ENCODE results near the gene DACH1. TPM values are rescaled to one million over a fixed set of nuclear protein-coding genes. Genes with fewer than 3 reads are reported as not detected.

Gene DACH1
- polyA plus RNA-seq, 3 donors, result 101 to 114 (median 109) TPM

DNA sequence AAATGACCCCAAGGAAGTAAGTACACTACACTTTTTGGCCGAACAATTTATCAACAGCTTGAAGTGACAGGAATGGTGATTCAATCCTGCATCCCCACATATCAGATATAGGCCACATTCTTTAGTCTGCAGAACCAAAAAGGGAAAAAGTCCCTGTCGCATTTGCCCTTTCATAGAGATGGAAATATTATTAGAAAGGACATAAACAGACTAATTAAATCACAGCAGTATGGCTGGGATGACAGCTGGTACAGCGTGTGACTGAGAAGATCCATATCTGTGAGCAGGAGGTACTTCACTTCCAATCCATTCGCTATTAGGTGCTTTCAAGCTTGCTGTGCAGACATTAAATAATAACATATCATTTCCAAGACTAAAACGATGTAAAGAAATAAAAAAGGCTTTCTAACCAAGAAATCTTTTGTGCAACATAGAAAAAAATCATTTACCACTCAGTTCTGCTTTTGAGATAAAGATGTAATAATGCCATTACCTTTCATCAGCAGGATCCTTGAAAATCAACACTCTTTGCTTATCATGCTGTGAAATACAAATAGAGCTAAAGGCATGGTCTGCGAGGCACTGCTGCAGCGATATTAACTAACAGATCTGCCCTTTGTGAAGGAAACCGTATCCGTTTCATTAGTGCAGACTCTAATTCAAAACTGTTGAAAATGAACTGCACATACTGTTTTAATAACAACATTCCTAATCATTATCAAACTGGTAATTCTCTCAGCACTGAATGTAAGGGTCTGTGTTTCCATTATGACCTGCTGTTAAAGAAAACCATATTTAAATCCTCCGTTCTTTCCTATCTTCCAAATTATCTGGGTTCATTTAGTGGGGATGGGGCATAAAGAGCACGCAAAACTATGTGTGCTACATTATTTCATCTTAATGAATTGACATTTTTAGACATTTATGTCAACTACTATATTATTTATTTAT is 245.6 kb downstream of the DACH1 start:
- DNase-seq (ENCODE audit: extremely low read depth in 1 of 11, low read depth in 9 of 11, low spot score in 4 of 11), result no peak

DNA sequence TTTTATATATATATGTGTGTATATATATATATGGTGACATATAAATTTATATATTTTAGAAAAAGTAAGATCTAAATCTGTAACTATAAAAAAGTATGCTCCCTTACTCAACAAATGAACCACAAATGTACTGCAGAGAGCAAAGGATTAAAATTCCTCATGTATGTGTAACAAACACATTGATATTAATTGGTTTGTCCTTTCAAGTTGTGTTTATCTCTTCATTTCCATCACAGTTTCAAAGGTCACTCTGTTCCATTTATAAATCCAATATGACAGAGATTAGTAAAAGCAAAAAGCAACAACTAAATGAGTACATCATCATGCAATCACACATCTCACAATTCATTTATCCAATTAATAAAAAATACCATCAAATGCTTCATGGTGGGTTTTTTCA is 247.9 kb downstream of the DACH1 start:
- DNase-seq (ENCODE audit: extremely low read depth in 1 of 11, low read depth in 9 of 11, low spot score in 4 of 11), result no peak

DNA sequence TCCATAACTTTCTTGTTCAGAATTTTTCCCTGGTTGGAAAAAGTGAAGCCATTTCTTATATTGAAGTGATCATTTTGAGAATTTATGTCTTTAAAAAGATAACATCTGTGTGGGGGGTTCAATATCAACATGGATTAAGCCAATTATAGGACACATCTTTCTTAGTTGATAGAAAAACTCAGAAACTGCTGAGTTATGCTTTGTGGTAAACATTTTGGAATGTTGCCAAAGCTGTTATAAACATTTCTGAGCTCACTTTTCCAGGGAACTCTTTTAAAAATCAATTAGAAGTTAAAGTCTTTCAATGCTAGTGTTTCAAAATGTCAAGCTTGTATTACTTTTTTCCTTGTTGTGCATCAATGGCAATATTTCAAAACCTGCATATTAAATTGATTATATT is 248.8 kb downstream of the DACH1 start:
- no peak for DNase-seq (ENCODE audit: extremely low read depth in 1 of 11, low read depth in 9 of 11, low spot score in 4 of 11)

DNA sequence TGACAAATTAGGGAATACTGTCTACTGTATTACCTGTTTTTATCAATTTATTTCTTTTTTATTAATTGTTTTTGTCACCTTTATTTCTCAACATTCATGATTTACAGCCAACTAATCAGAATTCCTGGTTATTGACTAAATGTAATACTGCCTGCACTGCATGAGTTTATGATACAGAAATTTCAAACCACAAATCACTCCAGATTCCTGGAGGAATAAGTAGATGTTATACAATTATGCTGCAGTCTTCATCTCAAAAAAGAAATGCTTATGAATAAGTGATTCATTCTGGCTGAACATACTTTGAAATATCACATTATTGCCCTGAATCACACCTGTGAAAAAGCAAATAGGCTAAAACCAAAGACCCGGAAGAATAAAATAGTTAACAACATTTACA is 249.7 kb downstream of the DACH1 start:
- DNase-seq (ENCODE audit: extremely low read depth in 1 of 11, low read depth in 9 of 11, low spot score in 4 of 11), result no peak

DNA sequence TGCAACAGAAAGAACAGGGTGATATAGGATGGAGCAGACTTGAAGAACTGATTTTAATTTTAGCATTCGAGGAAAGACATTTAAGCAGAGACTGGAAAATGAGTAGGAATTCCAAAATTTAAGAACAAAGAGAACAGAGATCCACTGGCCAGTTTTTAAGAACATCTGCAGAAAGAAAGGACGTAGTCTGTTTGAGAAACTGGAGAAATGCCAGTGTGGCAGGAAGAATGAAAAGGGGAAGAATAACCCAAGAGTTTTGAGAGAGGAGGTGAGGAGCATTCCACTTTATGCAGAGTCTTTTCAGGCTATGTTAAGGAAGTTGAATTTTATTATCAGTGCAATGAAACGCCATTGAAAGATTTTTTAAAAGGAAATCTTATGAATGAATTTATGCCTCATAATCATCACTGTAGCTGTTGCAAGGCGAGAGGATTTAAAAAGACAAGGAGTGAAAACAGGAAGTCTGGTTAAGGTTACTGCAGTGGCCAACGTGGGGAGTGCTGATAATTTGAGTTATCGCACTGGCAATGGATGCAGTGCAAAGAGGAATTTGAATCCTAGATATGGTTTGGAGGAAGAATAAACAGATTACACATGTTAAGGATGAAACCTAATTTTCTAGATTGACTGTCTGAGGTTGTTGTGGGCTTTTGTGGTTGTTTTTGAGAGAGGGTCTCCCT is 253.8 kb downstream of the DACH1 start:
- DNase-seq (ENCODE audit: extremely low read depth in 1 of 11, low read depth in 9 of 11, low spot score in 4 of 11), result no peak

DNA sequence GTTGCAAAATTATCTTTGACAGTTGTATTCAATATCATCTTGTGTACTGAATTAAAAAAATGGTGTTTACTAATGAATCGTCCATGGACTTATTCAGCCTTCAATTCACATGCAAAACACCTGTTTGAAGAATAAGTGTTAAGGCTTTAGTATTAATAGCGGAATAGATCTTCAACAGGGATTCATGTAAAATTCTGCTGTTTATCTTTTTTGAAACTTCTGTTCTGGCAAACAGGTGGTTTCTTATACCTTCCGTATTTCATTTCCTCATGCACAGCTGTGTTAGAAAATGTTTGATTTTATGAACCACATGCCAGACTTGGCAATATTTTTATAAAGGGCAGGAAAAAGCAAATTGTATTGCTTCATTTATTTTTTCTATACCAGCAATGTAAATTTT is 255.7 kb downstream of the DACH1 start:
- DNase-seq (ENCODE audit: extremely low read depth in 1 of 11, low read depth in 9 of 11, low spot score in 4 of 11), result no peak

DNA sequence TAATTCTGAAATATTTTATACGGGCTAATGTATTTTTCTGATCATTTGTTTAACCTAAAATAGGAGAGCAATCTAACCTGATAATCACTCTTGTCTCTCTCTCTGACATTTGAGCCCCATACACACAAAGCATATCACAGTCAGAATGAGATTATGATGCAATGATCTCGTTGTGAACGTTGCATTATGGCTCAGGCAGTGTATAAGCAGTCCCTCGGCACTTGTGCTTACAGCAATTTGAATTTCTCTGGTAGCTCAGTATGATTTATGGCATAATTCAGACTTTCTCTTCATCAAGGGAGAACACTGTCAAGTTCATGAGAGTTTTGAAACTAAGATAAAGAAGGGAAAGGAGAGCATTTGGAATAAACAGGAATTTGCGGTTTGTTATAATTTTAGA is 256.1 kb downstream of the DACH1 start:
- no peak for DNase-seq (ENCODE audit: extremely low read depth in 1 of 11, low read depth in 9 of 11, low spot score in 4 of 11)

DNA sequence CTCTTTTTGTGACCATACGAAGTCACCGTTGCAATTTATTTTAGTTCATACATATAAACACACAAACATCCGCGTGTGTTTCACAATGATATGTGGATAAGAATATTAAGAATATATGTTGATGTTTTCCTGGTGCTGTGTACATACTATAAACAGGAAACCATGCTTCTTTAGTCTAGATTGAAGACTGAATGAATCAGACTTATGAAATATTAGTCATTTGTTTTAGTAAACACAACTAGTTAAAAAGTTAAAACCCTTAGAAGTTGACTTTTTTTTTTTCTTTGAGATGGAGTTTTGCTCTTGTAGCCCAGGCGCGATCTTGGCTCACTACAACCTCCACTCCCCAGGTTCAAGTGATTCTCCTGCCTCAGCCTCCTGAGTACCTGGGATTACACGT is 257.7 kb downstream of the DACH1 start:
- DNase-seq (ENCODE audit: extremely low read depth in 1 of 11, low read depth in 9 of 11, low spot score in 4 of 11), result no peak

DNA sequence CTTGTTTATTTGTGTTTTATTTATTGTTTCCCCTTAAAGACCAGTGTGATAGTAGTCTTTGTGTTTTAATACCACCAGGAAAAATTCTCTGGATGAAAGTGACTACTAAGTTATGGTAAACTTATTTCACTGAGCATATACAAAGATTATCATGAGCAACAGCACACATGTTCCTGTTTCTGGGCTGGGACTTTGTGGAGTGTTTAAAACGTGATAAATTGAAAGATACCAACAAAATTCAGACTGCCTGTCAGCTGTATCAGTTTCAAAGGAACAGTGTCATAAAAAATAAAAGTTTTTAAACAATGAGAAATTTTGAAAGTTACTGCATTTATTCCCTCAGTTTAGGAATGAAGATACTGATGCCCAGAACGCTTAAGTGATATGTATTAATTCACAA is 259.4 kb downstream of the DACH1 start:
- DNase-seq (ENCODE audit: extremely low read depth in 1 of 11, low read depth in 9 of 11, low spot score in 4 of 11), result no peak

DNA sequence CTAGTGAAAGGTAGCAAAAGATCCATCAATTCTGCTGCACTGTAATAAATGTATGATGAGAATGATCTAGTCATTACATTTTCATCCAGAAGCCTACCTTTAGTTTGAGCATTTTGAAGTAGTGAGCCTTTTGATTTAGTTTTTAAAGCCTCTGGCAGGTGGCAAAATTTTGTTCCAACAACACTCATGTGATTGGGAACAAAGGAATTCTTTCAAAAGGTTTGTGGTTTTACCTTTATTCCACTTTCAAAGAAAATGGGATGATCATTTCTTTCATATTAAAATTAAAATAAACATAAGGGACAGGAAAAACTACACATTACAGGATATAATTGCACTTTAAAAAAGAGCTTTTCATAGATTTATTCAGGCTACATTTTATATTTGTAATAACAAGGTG is 260.2 kb downstream of the DACH1 start:
- DNase-seq (ENCODE audit: extremely low read depth in 1 of 11, low read depth in 9 of 11, low spot score in 4 of 11), result no peak

DNA sequence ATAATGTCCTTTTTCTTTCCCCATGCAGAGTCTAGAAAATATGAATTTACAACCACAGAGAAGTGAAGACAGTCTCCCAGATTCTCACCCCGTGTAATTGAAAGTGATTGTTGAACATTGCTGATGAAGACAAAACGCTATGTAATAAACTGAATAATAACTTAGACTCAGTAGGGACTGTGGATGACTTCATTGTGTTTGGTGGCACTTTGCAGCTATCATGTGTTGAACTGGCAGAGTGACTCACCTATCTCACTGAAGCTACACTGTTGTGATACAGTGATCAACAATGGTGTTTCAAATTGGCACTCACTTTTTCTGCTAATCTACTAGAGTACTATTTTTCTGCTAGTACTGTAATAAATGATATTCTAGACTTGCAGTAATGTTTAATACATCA is 261.3 kb downstream of the DACH1 start:
- DNase-seq (ENCODE audit: extremely low read depth in 1 of 11, low read depth in 9 of 11, low spot score in 4 of 11), result no peak

DNA sequence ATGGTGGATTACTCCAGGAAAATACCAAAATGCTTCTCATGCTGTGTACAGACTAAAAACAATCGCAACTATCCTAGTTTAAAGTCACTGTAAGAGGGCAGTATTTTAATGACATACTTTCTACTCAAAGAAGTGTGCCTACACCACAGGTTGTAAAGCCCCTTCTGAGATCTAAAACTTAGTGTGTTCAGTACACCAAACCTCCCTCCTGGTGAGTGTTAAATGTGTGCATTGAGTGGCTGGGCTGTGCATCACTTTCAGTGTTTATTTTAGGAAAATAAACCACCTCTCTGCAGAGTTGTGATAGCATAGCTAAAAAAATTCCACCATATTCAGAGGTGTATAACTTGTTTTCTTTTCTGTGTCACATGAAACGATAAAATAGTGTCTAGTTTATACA is 263.7 kb downstream of the DACH1 start:
- no peak for DNase-seq (ENCODE audit: extremely low read depth in 1 of 11, low read depth in 9 of 11, low spot score in 4 of 11)

DNA sequence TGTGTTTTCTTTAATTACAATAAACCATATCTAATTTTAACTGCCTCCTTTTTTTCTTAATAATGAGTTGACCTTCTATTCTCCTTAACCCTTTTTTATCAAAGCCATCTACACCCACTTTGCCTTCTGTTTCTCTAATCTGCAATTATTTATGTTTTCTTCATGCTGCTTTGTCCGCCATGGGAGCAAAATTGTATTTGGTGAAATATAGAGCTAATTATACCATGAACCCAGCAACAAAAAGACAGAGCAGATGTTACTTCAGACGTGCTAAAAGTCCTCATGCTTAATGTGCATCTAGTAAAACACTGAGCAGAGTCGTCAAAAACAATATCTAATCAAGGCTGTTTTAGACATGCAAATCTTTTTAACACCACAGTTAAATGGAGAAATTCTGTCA is 264.7 kb downstream of the DACH1 start:
- no peak for DNase-seq (ENCODE audit: extremely low read depth in 1 of 11, low read depth in 9 of 11, low spot score in 4 of 11)

DNA sequence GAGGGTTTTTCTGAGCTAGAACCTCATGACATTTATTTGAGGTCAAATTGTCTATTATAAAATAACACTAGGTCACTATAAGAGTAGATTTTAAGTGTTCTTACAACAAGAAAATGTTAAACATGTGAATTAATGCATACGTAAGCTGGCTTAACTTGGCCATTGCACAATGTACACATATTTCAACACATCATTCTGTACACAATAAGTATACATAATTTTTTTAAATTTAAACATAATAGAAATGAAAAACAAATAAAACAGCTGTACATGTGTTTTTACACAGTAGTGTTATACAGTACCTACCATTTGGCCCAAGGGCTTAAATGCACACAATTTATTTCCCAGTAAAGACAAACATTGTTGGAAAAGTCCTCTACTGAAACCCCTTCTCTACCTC is 269.9 kb downstream of the DACH1 start:
- DNase-seq (ENCODE audit: extremely low read depth in 1 of 11, low read depth in 9 of 11, low spot score in 4 of 11), result no peak

DNA sequence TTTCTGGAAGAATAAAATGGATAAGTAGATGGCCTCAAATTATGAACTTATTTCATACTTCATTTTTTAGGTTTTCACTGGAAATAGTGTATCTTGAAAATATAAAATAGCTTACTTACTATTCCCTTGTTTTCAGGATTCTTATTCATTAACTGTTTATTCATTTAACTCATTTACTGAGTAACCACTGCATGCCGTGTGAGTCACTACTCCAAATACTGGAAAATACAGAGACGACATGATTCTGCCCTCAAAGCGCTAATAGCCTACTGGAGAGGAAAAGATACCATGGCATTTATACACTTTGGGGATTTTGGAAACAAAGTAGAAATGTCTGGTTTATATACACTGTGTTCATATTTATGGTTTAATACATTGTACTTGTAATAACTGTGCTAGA is 270.9 kb downstream of the DACH1 start:
- DNase-seq (ENCODE audit: extremely low read depth in 1 of 11, low read depth in 9 of 11, low spot score in 4 of 11), result no peak

DNA sequence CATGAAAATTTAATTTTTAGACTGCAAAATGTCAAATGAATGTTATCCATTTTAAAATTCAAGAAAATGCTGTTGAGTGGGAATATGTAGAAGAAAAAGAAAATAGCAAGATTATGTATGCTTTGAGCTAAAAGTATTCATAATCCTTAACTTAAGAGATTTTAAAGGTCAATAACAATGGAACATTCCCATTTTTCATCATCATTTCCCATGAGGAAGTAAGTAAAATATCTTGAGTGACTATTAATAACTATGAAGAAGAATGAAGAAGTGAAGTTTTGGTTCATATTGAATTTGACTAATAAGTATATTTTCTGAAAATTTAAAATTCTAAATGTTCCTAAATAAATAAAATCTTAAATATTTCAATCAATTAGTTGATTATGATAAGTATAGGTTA is 273.4 kb downstream of the DACH1 start:
- no peak for DNase-seq (ENCODE audit: extremely low read depth in 1 of 11, low read depth in 9 of 11, low spot score in 4 of 11)

DNA sequence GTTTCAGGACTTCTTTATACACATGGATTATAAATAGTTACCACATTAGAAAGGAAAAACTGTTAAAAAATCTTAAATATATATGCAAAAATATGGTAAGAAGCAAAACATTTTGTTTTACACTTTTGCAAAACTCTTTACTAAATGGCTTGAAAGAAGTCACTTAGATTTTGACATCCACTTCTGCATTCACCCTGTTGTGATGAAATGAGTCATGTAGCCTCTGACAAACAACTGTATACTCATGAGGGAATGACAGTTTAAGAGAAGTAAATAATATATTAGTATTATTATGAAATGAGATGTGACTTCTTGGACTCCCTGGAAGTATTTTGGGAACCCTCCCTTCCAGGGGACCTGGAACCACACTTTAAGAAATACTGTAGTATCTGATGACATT is 275.6 kb downstream of the DACH1 start:
- DNase-seq (ENCODE audit: extremely low read depth in 1 of 11, low read depth in 9 of 11, low spot score in 4 of 11), result no peak

DNA sequence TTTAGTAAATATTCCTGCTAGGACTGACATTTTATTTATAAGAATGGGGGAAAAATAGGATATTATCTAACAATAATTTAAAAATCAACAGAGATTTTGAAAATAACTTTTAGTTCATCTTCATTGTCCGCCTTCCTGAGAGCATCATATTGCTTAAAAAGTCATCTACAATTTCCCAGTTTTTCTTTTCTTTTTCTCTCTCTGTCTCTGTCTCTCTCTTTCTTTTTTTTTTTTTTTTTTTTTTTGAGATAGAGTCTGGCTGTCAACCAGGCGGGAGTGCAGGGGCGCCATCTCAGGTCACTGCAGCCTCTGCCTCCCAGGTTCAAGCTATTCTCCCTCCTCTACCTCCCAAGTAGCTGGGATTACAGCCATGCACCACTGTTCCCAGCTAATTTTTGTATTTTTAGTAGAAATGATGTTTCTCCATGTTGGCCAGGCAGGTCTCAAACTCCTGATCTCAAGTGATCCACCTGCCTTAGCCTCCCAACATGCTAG is 276.3 kb downstream of the DACH1 start:
- DNase-seq (ENCODE audit: extremely low read depth in 1 of 11, low read depth in 9 of 11, low spot score in 4 of 11), result no peak

DNA sequence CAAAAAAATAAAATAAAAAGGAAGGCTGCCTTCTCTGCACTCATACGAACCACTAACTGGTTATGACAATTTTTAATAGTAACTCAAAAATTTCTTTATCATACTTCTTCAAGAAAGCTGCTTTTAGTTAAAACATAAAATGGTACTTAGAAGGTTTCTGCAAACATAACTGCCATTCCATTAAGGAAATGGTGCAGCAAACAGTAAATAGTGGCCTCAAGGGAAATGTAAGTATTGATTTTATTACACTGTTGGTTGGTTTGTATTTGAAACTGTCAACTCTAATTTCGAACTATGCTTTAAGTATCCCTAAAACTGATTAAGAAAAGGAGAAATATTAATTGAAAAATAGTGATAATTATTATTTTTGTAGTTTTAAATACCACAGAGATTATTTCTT is 278.0 kb downstream of the DACH1 start:
- no peak for DNase-seq (ENCODE audit: extremely low read depth in 1 of 11, low read depth in 9 of 11, low spot score in 4 of 11)

DNA sequence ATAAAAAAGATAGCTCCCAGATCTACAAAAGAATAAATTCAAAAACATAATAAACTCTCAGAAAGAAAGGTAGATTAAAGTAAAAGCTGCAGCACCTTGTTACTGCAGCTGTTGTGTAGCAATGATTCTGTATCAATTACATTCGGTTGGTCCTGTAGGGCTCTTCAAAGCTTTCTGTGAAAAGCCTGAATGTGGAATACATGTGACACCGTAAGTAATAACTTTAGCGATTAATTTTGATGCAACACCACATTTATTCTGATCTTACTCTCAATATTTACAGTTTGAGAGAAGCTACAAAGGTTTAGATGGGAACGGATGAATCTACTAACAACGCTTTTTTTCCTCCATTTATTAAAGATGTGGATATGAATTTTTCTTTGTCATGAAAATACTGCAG is 279.2 kb downstream of the DACH1 start:
- no peak for DNase-seq (ENCODE audit: extremely low read depth in 1 of 11, low read depth in 9 of 11, low spot score in 4 of 11)
